ENCODE measurements around the gene EML5.

EML5 gene

GRCh38 chr14:88683119-88683518, 109.6 kb downstream of the EML5 start:
- no peaks in the 10 kb centered on the region for H3K4me1 ChIP-seq (ENCODE audit: control insufficient read depth, insufficient read depth, low read length)
- H3K27me3 ChIP-seq (ENCODE audit: control insufficient read depth, insufficient read depth, low read length), result no peaks in the 10 kb centered on the region
- H3K9ac ChIP-seq (ENCODE audit: low read length), result no peak overlapping the region
- H3K27ac ChIP-seq (ENCODE audit: low read depth, low read length), result no peak overlapping the region
- H3K4me3 ChIP-seq (ENCODE audit: low read length), result no peak overlapping the region
- H3K36me3 ChIP-seq (ENCODE audit: control insufficient read depth, insufficient read depth, low read length), result no peaks in the 10 kb centered on the region

DNA sequence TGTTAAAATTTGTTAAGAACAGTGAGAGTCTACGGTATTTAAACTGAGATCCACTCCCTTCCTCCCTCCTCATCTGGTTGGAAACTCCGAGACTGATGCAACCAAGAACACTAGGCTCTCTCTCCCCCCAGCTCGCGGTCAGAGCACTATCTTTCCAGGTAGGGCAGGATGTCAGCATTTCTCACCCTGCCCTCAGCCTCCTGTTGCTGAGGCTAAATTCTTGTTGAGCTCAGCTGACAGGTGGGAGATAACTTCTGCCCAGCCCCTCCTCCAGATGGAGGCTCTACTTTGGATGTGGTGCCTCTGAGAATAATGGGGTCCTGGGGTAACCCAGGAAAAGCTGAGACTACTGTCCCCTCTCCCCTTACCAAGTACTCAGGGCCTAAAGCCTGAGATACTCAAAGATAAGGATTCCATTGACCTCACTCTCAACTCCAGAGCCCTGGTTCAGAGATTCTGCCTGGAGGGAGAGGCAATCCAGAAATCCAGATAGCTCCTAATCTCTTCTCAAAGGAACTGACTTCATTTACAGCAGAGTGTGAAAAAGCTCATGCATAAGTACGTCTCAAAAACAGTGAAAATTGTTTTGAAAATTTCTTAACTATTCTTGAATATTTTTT, 110.1 kb downstream of the EML5 start:
- Histone ChIP-seq H3K4me1 (ENCODE audit: control insufficient read depth, insufficient read depth, low read length) (no peaks in the 10 kb centered on the region), H3K4me3 (ENCODE audit: low read length) (no peak overlapping the region), H3K36me3 (ENCODE audit: control insufficient read depth, insufficient read depth, low read length) (no peaks in the 10 kb centered on the region), H3K9ac (ENCODE audit: low read length) (no peak overlapping the region), H3K27me3 (ENCODE audit: control insufficient read depth, insufficient read depth, low read length) (no peaks in the 10 kb centered on the region), H3K27ac (ENCODE audit: low read depth, low read length) (no peak overlapping the region)

DNA sequence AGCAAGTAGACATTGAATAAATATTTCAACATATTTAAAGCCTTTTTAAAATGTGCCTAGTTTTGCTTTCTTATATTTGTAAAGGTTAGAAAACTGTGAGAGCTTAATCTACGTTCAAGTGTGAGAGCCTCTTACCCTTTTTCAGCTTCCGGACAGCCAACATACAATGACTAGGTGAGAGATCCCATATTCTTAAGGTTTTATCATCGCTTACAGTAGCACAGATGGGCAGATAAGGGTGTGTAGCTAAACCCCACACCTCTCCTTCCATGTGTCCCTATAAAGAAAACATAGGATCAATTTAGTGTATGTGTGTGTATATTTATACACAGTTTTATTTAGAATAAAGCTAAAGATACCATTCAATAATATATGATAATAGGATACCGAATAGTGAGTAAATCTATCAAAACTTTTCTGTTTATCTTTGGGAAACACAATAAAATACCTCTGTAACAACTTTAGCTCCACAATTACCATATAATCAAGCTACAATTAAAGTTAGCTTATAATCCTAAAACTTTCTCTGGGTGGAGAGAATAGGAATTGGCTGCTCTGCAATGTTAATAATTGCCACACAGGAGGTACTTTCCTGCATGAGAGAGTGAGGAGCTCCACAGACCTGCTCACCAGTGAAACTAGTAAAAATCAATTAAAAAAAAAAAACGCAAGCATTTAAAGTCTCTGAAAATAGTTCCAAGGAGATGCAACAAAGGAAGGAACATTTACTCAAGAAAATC, 110.8 kb downstream of the EML5 start:
- Histone ChIP-seq H3K9ac (ENCODE audit: low read length) (no peak overlapping the region), H3K36me3 (ENCODE audit: control insufficient read depth, insufficient read depth, low read length) (no peaks in the 10 kb centered on the region), H3K4me3 (ENCODE audit: low read length) (no peak overlapping the region), H3K4me1 (ENCODE audit: control insufficient read depth, insufficient read depth, low read length) (no peaks in the 10 kb centered on the region), H3K27ac (ENCODE audit: low read depth, low read length) (no peak overlapping the region), H3K27me3 (ENCODE audit: control insufficient read depth, insufficient read depth, low read length) (no peaks in the 10 kb centered on the region)

DNA sequence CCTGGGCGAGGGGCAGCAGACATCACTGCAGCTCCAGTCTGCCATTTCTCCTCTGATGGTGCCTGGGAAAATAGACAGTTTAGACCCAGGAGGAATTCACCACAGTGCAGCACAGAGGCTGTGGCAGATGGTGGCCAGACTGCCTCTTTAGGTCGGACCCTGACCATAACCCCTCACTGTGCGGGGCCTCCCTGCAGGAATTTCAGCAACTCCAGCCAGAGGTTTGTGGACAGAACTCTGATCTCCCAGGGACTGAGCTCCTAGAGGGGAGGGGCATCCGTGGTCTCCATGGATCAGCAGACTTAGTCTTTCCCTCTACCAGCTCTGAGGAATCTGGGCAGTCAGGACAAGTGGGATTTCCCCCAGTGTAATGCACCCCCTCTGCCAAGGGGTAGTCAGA, 123.4 kb downstream of the EML5 start:
- Histone ChIP-seq H3K9ac (ENCODE audit: low read length) (no peak overlapping the region), H3K4me3 (ENCODE audit: low read length) (no peak overlapping the region), H3K27me3 (ENCODE audit: control insufficient read depth, insufficient read depth, low read length) (no peaks in the 10 kb centered on the region), H3K4me1 (ENCODE audit: control insufficient read depth, insufficient read depth, low read length) (no peaks in the 10 kb centered on the region), H3K36me3 (ENCODE audit: control insufficient read depth, insufficient read depth, low read length) (no peaks in the 10 kb centered on the region), H3K27ac (ENCODE audit: low read depth, low read length) (no peak overlapping the region)

DNA sequence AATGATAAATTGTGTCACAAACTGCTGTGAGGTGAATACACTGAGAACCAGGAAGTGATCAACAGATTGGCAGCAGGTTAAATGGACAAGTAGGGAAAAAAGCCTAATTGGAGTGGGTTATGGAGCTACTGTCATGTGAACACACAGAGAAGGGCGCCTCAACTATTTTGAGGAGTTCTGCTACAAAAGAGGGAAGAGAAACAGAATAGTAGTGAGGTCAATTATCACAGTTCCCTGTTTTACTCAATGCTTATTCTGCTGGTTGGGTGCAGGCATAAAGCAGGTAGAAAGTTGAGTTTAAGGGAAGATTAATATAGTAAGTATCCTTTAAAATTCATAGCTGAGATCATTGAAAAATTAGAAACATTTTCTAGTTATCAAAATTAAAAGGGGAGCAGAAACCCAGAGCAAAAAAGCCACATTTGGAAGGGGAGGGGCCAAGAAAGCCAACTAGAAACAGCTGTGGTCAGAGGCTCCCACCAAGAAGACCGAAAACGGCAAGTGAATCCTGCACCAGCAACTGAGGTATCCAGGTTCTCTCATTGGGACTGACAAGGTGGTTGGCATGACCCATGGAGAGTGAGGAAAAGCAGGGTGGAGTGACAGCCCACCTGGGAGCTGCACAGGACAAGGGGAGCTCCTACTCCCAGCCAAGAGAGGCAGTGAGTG, 124.2 kb downstream of the EML5 start:
- H3K9ac ChIP-seq (ENCODE audit: low read length), result no peak overlapping the region
- H3K36me3 ChIP-seq (ENCODE audit: control insufficient read depth, insufficient read depth, low read length), result no peaks in the 10 kb centered on the region
- H3K27ac ChIP-seq (ENCODE audit: low read depth, low read length), result no peak overlapping the region
- no peaks in the 10 kb centered on the region for H3K4me1 ChIP-seq (ENCODE audit: control insufficient read depth, insufficient read depth, low read length)
- no peak overlapping the region for H3K4me3 ChIP-seq (ENCODE audit: low read length)
- no peaks in the 10 kb centered on the region for H3K27me3 ChIP-seq (ENCODE audit: control insufficient read depth, insufficient read depth, low read length)

- H3K27ac ChIP-seq (ENCODE audit: low read depth, low read length), result no peak overlapping the region
- H3K4me3 ChIP-seq (ENCODE audit: low read length), result no peak overlapping the region
- H3K36me3 ChIP-seq (ENCODE audit: control insufficient read depth, insufficient read depth, low read length), result no peaks in the 10 kb centered on the region
- no peaks in the 10 kb centered on the region for H3K27me3 ChIP-seq (ENCODE audit: control insufficient read depth, insufficient read depth, low read length)
- no peak overlapping the region for H3K9ac ChIP-seq (ENCODE audit: low read length)
- H3K4me1 ChIP-seq (ENCODE audit: control insufficient read depth, insufficient read depth, low read length), result no peaks in the 10 kb centered on the region
These were observed 125.0 kb downstream of the EML5 start for GRCh38 chr14:88667555-88668273.

DNA sequence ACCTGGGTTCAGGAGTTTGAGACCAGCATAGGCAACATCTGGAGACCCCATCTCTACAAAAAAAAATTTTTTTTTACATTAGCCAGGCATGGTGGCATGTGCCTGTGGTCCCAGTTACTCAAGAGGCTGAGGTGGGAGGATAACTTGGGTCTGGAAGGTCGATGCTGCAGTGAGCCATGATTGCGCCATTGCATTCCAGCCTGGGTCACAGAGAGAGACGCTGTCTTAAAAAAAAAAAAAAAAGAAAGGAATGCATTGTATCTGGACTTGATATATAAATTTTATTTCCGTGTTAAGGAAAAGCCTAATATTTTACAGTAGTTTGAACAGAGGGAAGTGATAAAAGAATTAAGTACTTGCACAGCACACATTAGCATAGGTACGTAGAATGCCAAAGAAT, 132.7 kb downstream of the EML5 start:
- no peaks in the 10 kb centered on the region for H3K36me3 ChIP-seq (ENCODE audit: control insufficient read depth, insufficient read depth, low read length)
- no peak overlapping the region for H3K4me3 ChIP-seq (ENCODE audit: low read length)
- H3K4me1 ChIP-seq (ENCODE audit: control insufficient read depth, insufficient read depth, low read length), result no peaks in the 10 kb centered on the region
- H3K27me3 ChIP-seq (ENCODE audit: control insufficient read depth, insufficient read depth, low read length), result no peaks in the 10 kb centered on the region
- H3K27ac ChIP-seq (ENCODE audit: low read depth, low read length), result no peak overlapping the region
- no peak overlapping the region for H3K9ac ChIP-seq (ENCODE audit: low read length)

DNA sequence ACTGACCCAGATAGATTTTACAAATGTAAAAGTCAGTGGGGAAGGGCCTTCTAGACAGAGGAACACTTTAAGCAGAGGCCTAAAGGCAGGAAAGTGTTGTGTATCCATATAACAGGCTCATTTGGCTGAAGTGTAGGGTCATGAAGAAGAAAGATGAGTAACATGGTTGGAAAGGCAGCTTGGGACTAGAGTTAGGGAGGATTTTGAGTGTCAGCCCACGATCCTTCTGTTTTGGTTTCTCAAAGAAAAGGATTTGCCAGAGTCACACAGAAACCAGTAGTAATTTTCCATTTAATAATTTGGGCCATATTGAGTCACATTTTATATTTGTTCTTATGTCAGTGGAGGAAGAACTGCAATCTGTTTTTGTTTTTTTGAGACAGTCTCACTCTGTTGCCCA, 153.5 kb downstream of the EML5 start:
- no peak overlapping the region for H3K27ac ChIP-seq (ENCODE audit: low read depth, low read length)
- H3K4me1 ChIP-seq (ENCODE audit: control insufficient read depth, insufficient read depth, low read length), result no peaks in the 10 kb centered on the region
- H3K9ac ChIP-seq (ENCODE audit: low read length), result no peak overlapping the region
- no peak overlapping the region for H3K4me3 ChIP-seq (ENCODE audit: low read length)
- no peaks in the 10 kb centered on the region for H3K36me3 ChIP-seq (ENCODE audit: control insufficient read depth, insufficient read depth, low read length)
- no peaks in the 10 kb centered on the region for H3K27me3 ChIP-seq (ENCODE audit: control insufficient read depth, insufficient read depth, low read length)

DNA sequence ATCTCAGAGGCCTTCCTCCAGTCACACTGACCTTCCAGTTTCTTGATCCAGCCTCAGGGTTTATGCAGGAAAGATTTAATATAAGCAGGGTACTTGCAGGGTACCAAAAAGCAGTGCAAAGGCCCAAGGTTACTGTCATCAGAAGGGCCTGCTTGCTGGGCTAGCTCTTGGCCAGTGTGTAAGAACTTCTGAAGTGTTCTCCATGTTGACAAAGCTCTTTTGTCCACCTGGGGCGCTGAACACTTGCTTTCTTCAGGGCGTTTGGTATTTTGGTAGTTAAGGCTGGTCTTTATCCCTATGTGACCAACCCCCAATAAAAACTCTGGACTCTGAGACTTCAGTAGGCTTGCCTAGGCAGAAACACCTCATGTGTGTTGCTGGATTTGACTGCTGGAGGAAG, 160.2 kb downstream of the EML5 start:
- Histone ChIP-seq H3K9ac (ENCODE audit: low read length) (no peak overlapping the region), H3K4me3 (ENCODE audit: low read length) (no peak overlapping the region), H3K36me3 (ENCODE audit: control insufficient read depth, insufficient read depth, low read length) (no peaks in the 10 kb centered on the region), H3K27ac (ENCODE audit: low read depth, low read length) (no peak overlapping the region), H3K27me3 (ENCODE audit: control insufficient read depth, insufficient read depth, low read length) (no peaks in the 10 kb centered on the region), H3K4me1 (ENCODE audit: control insufficient read depth, insufficient read depth, low read length) (no peaks in the 10 kb centered on the region)

DNA sequence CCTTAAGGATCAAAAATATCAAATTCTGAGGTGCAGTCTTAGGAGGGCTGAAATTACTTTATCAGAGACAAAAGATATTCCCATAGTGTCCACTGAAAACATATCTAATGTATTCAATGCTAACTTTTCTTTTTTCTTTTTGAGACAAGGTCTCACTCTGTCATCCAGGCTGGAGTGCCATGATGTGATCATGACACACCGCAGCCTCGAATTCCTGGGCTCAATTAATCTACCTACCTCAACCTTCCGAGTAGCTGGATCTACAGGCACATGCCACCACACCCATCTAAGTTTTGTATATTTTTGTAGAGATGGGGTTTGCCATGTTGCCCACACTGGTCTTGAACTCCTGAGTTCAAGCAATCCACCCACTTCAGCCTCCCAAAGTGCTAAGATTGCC, 161.7 kb downstream of the EML5 start:
- Histone ChIP-seq H3K27me3 (ENCODE audit: control insufficient read depth, insufficient read depth, low read length) (no peaks in the 10 kb centered on the region), H3K36me3 (ENCODE audit: control insufficient read depth, insufficient read depth, low read length) (no peaks in the 10 kb centered on the region), H3K4me3 (ENCODE audit: low read length) (no peak overlapping the region), H3K4me1 (ENCODE audit: control insufficient read depth, insufficient read depth, low read length) (no peaks in the 10 kb centered on the region), H3K27ac (ENCODE audit: low read depth, low read length) (no peak overlapping the region), H3K9ac (ENCODE audit: low read length) (no peak overlapping the region)

DNA sequence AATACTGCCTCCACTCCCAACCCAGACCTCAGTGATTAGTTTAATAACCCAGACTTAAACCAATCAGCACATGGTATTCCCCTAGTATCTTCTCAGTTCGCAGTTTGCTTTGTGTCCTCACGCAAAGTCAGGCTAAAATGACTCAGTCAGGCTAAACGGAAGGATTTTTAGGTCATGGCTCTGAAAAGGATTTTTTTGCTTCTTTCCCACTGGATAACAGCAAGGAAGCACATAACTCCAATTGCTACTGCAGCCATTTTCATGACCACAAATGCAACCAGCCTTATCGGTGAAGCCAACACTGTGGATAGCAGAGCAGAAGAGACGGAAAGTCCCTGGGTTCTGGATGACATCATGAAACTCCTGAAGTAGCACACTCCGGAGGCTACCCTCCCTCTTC, 162.2 kb downstream of the EML5 start:
- no peak overlapping the region for H3K27ac ChIP-seq (ENCODE audit: low read depth, low read length)
- no peaks in the 10 kb centered on the region for H3K27me3 ChIP-seq (ENCODE audit: control insufficient read depth, insufficient read depth, low read length)
- H3K4me1 ChIP-seq (ENCODE audit: control insufficient read depth, insufficient read depth, low read length), result no peaks in the 10 kb centered on the region
- no peak overlapping the region for H3K4me3 ChIP-seq (ENCODE audit: low read length)
- H3K36me3 ChIP-seq (ENCODE audit: control insufficient read depth, insufficient read depth, low read length), result no peaks in the 10 kb centered on the region
- H3K9ac ChIP-seq (ENCODE audit: low read length), result no peak overlapping the region

GRCh38 chr14:88628462-88628861, 164.3 kb downstream of the EML5 start:
- no peak overlapping the region for H3K27ac ChIP-seq (ENCODE audit: low read depth, low read length)
- no peaks in the 10 kb centered on the region for H3K4me1 ChIP-seq (ENCODE audit: control insufficient read depth, insufficient read depth, low read length)
- no peaks in the 10 kb centered on the region for H3K36me3 ChIP-seq (ENCODE audit: control insufficient read depth, insufficient read depth, low read length)
- H3K4me3 ChIP-seq (ENCODE audit: low read length), result no peak overlapping the region
- no peak overlapping the region for H3K9ac ChIP-seq (ENCODE audit: low read length)
- no peaks in the 10 kb centered on the region for H3K27me3 ChIP-seq (ENCODE audit: control insufficient read depth, insufficient read depth, low read length)

All from rectal smooth muscle tissue (tissue), 1 donor.